Measurements from ENCODE around the gene ANKH. TPM values are rescaled to one million over a fixed set of nuclear protein-coding genes. Genes with fewer than 3 reads are reported as not detected.

Gene ANKH
- polyA plus RNA-seq, 1 donor (not counting 4 experiments of a cell fraction or from before 2014, with no cell fraction given), result 13.8 TPM

GRCh38 chr5:14863105-14863504 is 8.5 kb downstream of the ANKH start:
- Histone ChIP-seq H3K27me3 (ENCODE audit: control insufficient read depth, extremely low read depth, insufficient read depth, low read length) (no peaks in the 10 kb centered on the region), H3K27ac (ENCODE audit: control insufficient read depth, insufficient read depth, low read length) (no peak overlapping the region), H3K4me2 (ENCODE audit: control insufficient read depth, extremely low read depth, insufficient read depth, low read depth, low read length) (no peak overlapping the region), H3K9me1 (ENCODE audit: control insufficient read depth, extremely low read depth, insufficient read depth, low read length) (no peaks in the 10 kb centered on the region), H3K4me3 (ENCODE audit: control insufficient read depth in 2 of 3, extremely low read depth in 1 of 3, insufficient read depth in 2 of 3, low read depth in 1 of 3, low read length in 3 of 3) (no peak overlapping the region), H3K9me3 (ENCODE audit: control insufficient read depth, low read depth, low read length) (no peaks in the 10 kb centered on the region), H2AFZ (ENCODE audit: control insufficient read depth, low read length) (no peak overlapping the region), H3K36me3 (ENCODE audit: control insufficient read depth in 2 of 2, extremely low read depth in 1 of 2, insufficient read depth in 2 of 2, low read length in 2 of 2) (no peaks in the 10 kb centered on the region), H3K9ac (ENCODE audit: control insufficient read depth, extremely low read depth, insufficient read depth, low read length) (no peak overlapping the region), H3K79me2 (ENCODE audit: control insufficient read depth, insufficient read depth, low read length) (no peaks in the 10 kb centered on the region), H3K4me1 (ENCODE audit: control insufficient read depth, extremely low read depth, insufficient read depth, low read length) (no peaks in the 10 kb centered on the region), H4K20me1 (ENCODE audit: control insufficient read depth, extremely low read depth, insufficient read depth, low read length) (no peaks in the 10 kb centered on the region)
- FAIRE-seq (no peak), DNase-seq (ENCODE audit: low read depth, low spot score) (no peak)
- dilution Hi-C loops (cut with MboI; ENCODE audit: extremely low pct_ligation_motif_present, low sequenced_read_pairs), result no loop called here
- TF ChIP-seq EZH2 (IDR thresholded peaks at IDR 0.05; ENCODE audit: low read length), result no peak
- TF ChIP-seq, protein P1, sequence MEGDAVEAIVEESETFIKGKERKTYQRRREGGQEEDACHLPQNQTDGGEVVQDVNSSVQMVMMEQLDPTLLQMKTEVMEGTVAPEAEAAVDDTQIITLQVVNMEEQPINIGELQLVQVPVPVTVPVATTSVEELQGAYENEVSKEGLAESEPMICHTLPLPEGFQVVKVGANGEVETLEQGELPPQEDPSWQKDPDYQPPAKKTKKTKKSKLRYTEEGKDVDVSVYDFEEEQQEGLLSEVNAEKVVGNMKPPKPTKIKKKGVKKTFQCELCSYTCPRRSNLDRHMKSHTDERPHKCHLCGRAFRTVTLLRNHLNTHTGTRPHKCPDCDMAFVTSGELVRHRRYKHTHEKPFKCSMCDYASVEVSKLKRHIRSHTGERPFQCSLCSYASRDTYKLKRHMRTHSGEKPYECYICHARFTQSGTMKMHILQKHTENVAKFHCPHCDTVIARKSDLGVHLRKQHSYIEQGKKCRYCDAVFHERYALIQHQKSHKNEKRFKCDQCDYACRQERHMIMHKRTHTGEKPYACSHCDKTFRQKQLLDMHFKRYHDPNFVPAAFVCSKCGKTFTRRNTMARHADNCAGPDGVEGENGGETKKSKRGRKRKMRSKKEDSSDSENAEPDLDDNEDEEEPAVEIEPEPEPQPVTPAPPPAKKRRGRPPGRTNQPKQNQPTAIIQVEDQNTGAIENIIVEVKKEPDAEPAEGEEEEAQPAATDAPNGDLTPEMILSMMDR (optimal IDR thresholded peaks at IDR 0.05 in 1 of 3, IDR thresholded peaks at IDR 0.05 in 1 of 3, conservative IDR thresholded peaks at IDR 0.05 in 1 of 3; ENCODE audit: extremely low read depth in 1 of 3, insufficient read depth in 2 of 3, low read length in 3 of 3), result no peak

DNA sequence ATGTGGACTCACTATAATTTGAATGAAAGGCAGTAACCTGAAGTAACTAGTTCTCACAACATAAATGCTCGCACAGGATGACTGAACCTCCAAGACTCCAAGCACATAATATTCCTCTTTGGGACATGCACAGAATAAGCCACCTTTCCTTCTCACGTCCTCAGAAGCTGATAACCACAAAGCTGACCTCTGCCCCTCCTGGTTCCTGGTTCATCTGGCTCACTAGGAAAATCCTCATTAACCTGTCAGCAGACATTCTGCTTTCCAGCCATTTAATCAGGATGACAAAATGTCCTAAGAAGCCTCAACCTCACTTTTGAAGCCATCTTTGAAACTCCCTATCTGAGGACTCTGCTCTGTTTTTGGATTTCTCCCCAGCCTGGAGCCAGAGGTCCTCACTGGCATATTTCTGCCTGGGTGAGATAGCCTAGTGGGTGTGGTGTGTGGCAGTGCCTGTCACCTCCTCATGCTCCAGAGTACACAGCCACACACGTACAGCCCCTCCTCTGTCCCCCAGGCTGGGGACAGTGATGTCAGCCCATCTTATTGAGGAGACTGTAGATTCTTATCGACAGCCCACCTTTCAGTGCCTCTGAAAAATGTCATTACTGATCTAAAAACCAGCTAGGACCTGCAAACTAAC is 10.3 kb downstream of the ANKH start:
- dilution Hi-C loops (cut with MboI; ENCODE audit: extremely low pct_ligation_motif_present, low sequenced_read_pairs), result no loop called here
- H3K4me2 ChIP-seq (ENCODE audit: control insufficient read depth, extremely low read depth, insufficient read depth, low read depth, low read length), result no peak overlapping the region

More for the DNA sequence above, 10.3 kb downstream of the ANKH start:
- no peak for DNase-seq (ENCODE audit: low read depth, low spot score)
- H3K4me3 ChIP-seq (ENCODE audit: control insufficient read depth in 2 of 3, extremely low read depth in 1 of 3, insufficient read depth in 2 of 3, low read depth in 1 of 3, low read length in 3 of 3), result no peak overlapping the region
- H3K9ac ChIP-seq (ENCODE audit: control insufficient read depth, extremely low read depth, insufficient read depth, low read length), result no peak overlapping the region
- H3K4me1 ChIP-seq (ENCODE audit: control insufficient read depth, extremely low read depth, insufficient read depth, low read length), result no peaks in the 10 kb centered on the region
- H3K27me3 ChIP-seq (ENCODE audit: control insufficient read depth, extremely low read depth, insufficient read depth, low read length), result no peaks in the 10 kb centered on the region
- no peaks in the 10 kb centered on the region for H3K9me1 ChIP-seq (ENCODE audit: control insufficient read depth, extremely low read depth, insufficient read depth, low read length)
- no peaks in the 10 kb centered on the region for H3K79me2 ChIP-seq (ENCODE audit: control insufficient read depth, insufficient read depth, low read length)
- no peak for FAIRE-seq
- TF ChIP-seq, protein P1 (optimal IDR thresholded peaks at IDR 0.05 in 1 of 3, IDR thresholded peaks at IDR 0.05 in 1 of 3, conservative IDR thresholded peaks at IDR 0.05 in 1 of 3; ENCODE audit: extremely low read depth in 1 of 3, insufficient read depth in 2 of 3, low read length in 3 of 3), result no peak
- TF ChIP-seq EZH2 (IDR thresholded peaks at IDR 0.05; ENCODE audit: low read length), result no peak
- no peak overlapping the region for H3K27ac ChIP-seq (ENCODE audit: control insufficient read depth, insufficient read depth, low read length)
- H3K36me3 ChIP-seq (ENCODE audit: control insufficient read depth in 2 of 2, extremely low read depth in 1 of 2, insufficient read depth in 2 of 2, low read length in 2 of 2), result no peaks in the 10 kb centered on the region
- no peak overlapping the region for H2AFZ ChIP-seq (ENCODE audit: control insufficient read depth, low read length)
- no peaks in the 10 kb centered on the region for H4K20me1 ChIP-seq (ENCODE audit: control insufficient read depth, extremely low read depth, insufficient read depth, low read length)
- H3K9me3 ChIP-seq (ENCODE audit: control insufficient read depth, low read depth, low read length), result no peaks in the 10 kb centered on the region
